GM23248 (cell line): Measurements from ENCODE around the gene MAST3.

ENCODE experiments used
- EZH2 ChIP-seq: fragments of 200-600 bp; sonication (generic); IDR thresholded peaks from 2 replicates; pipeline ENCODE4 v1.6.1; 2018; ENCODE audit warnings: antibody characterized with exemption, mild to moderate bottlenecking; ENCODE audit not compliant: insufficient read depth, poor library complexity, severe bottlenecking
- EZH2phosphoT487 ChIP-seq: fragments of 200-600 bp; sonication (generic); IDR thresholded peaks from 2 replicates; pipeline ENCODE4 v1.6.1; 2018; ENCODE audit warnings: antibody characterized with exemption, moderate library complexity, mild to moderate bottlenecking, low read depth; ENCODE audit not compliant: insufficient read depth

- TF ChIP-seq EZH2 (no peak), EZH2phosphoT487 (no peak)
Observed at GRCh38 chr19:18128044-18128443, 30.5 kb downstream of the MAST3 start.
